ENCODE data around the gene ZFHX3. TPM values are rescaled to one million over a fixed set of nuclear protein-coding genes. Genes with fewer than 3 reads are reported as not detected.

The ZFHX3 gene
- total and polyA plus RNA-seq, 2 donors from 2014 or later: 2.3 to 29.3 TPM

DNA sequence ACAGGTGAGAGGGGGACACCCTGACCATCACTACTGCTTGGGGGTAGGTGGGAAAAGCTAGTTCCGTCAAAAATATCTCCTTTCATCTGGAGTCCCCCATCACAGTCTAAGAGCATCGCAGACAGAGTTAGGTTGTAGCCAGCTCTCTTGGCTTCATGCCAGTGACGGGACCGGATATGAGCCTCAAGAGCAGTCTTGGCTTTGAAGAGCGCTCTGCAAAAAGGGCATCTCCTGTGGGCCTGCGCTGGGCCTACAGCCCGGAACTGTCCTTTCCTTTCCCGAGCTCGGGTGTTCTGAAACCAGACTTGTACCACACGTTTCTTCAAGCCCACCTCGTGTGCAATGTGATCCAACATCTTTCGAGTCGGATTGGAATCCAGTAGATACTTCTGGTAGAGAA lies 253.6 kb downstream of the ZFHX3 start:
- FAIRE-seq (no peak), DNase-seq (no peak)
- Histone ChIP-seq H3K9ac (ENCODE audit: low read length in 3 of 3) (no peak overlapping the region), H3K27me3 (ENCODE audit: control insufficient read depth, insufficient read depth, low read length) (no peaks in the 10 kb centered on the region), H3K36me3 (ENCODE audit: control insufficient read depth in 2 of 3, insufficient read depth in 3 of 3, low read length in 3 of 3) (peaks cover 0 to 31% (median 18%) of the 10 kb centered on the region in 3 donors), H3K4me3 (ENCODE audit: low read length in 3 of 3) (no peak overlapping the region), H3K27ac (ENCODE audit: low read depth in 2 of 2, low read length in 2 of 2) (no peak overlapping the region), H3K9me3 (ENCODE audit: control insufficient read depth in 2 of 3, insufficient read depth in 1 of 3, low read length in 3 of 3) (no peaks in the 10 kb centered on the region), H3K4me1 (ENCODE audit: control insufficient read depth in 2 of 3, insufficient read depth in 2 of 3, low read depth in 1 of 3, low read length in 3 of 3) (no peaks in the 10 kb centered on the region)
- TF ChIP-seq, protein P1, sequence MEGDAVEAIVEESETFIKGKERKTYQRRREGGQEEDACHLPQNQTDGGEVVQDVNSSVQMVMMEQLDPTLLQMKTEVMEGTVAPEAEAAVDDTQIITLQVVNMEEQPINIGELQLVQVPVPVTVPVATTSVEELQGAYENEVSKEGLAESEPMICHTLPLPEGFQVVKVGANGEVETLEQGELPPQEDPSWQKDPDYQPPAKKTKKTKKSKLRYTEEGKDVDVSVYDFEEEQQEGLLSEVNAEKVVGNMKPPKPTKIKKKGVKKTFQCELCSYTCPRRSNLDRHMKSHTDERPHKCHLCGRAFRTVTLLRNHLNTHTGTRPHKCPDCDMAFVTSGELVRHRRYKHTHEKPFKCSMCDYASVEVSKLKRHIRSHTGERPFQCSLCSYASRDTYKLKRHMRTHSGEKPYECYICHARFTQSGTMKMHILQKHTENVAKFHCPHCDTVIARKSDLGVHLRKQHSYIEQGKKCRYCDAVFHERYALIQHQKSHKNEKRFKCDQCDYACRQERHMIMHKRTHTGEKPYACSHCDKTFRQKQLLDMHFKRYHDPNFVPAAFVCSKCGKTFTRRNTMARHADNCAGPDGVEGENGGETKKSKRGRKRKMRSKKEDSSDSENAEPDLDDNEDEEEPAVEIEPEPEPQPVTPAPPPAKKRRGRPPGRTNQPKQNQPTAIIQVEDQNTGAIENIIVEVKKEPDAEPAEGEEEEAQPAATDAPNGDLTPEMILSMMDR (IDR thresholded peaks at IDR 0.05; ENCODE audit: borderline replicate concordance, extremely low read depth, insufficient read depth): no peak
- intact Hi-C loops (cut with DNase I): no loop called here

DNA sequence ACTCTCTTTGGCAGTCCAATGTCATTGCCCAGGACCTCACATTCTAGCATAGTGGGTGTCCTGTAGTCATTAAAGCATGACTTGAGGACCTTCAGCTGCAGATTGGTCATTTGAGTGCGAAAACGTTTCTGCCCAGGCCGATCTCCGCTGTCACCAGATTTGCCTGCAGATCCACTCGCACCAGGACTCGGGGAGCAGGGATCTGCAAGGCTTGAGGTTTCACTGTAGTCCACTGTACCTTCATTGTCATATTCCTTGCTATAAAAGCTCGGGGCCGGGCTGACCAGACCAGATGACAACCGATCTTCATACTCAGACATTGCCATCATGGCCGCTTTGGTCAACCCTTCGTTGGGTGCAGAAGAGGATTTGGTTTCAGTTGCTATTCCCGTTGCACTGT lies 254.2 kb downstream of the ZFHX3 start:
- H3K27ac ChIP-seq (ENCODE audit: low read depth in 2 of 2, low read length in 2 of 2): no peak overlapping the region
- no peak for FAIRE-seq
- H3K9me3 ChIP-seq (ENCODE audit: control insufficient read depth in 2 of 3, insufficient read depth in 1 of 3, low read length in 3 of 3): no peaks in the 10 kb centered on the region
- peaks cover 0 to 29% (median 18%) of the 10 kb centered on the region in 3 donors for H3K36me3 ChIP-seq (ENCODE audit: control insufficient read depth in 2 of 3, insufficient read depth in 3 of 3, low read length in 3 of 3)
- H3K4me1 ChIP-seq (ENCODE audit: control insufficient read depth in 2 of 3, insufficient read depth in 2 of 3, low read depth in 1 of 3, low read length in 3 of 3): no peaks in the 10 kb centered on the region
- intact Hi-C loops (cut with DNase I): no loop called here
- TF ChIP-seq, protein P1 (IDR thresholded peaks at IDR 0.05; ENCODE audit: borderline replicate concordance, extremely low read depth, insufficient read depth): no peak
- H3K4me3 ChIP-seq (ENCODE audit: low read length in 3 of 3): no peak overlapping the region
- no peak overlapping the region for H3K9ac ChIP-seq (ENCODE audit: low read length in 3 of 3)
- no peak for DNase-seq
- no peaks in the 10 kb centered on the region for H3K27me3 ChIP-seq (ENCODE audit: control insufficient read depth, insufficient read depth, low read length)

GRCh38 chr16:72793017-72793416 lies 254.9 kb downstream of the ZFHX3 start:
- DNase-seq: no peak
- H3K27ac ChIP-seq (ENCODE audit: low read depth in 2 of 2, low read length in 2 of 2): no peak overlapping the region
- H3K4me3 ChIP-seq (ENCODE audit: low read length in 3 of 3): no peak overlapping the region
- intact Hi-C loops (cut with DNase I): no loop called here
- H3K9ac ChIP-seq (ENCODE audit: low read length in 3 of 3): no peak overlapping the region
- H3K36me3 ChIP-seq (ENCODE audit: control insufficient read depth in 2 of 3, insufficient read depth in 3 of 3, low read length in 3 of 3): peaks cover 0 to 22% (median 15%) of the 10 kb centered on the region in 3 donors
- H3K4me1 ChIP-seq (ENCODE audit: control insufficient read depth in 2 of 3, insufficient read depth in 2 of 3, low read depth in 1 of 3, low read length in 3 of 3): no peaks in the 10 kb centered on the region
- FAIRE-seq: no peak
- no peaks in the 10 kb centered on the region for H3K9me3 ChIP-seq (ENCODE audit: control insufficient read depth in 2 of 3, insufficient read depth in 1 of 3, low read length in 3 of 3)
- TF ChIP-seq, protein P1 (IDR thresholded peaks at IDR 0.05; ENCODE audit: borderline replicate concordance, extremely low read depth, insufficient read depth): no peak
- no peaks in the 10 kb centered on the region for H3K27me3 ChIP-seq (ENCODE audit: control insufficient read depth, insufficient read depth, low read length)

GRCh38 chr16:72791786-72792185 lies 256.1 kb downstream of the ZFHX3 start:
- H3K36me3 ChIP-seq (ENCODE audit: control insufficient read depth in 2 of 3, insufficient read depth in 3 of 3, low read length in 3 of 3): peaks cover 0 to 20% (median 14%) of the 10 kb centered on the region in 3 donors
- H3K9me3 ChIP-seq (ENCODE audit: control insufficient read depth in 2 of 3, insufficient read depth in 1 of 3, low read length in 3 of 3): no peaks in the 10 kb centered on the region
- H3K9ac ChIP-seq (ENCODE audit: low read length in 3 of 3): no peak overlapping the region
- FAIRE-seq (no peak), DNase-seq (no peak)
- H3K4me1 ChIP-seq (ENCODE audit: control insufficient read depth in 2 of 3, insufficient read depth in 2 of 3, low read depth in 1 of 3, low read length in 3 of 3): no peaks in the 10 kb centered on the region
- no peak overlapping the region for H3K4me3 ChIP-seq (ENCODE audit: low read length in 3 of 3)
- no peak overlapping the region for H3K27ac ChIP-seq (ENCODE audit: low read depth in 2 of 2, low read length in 2 of 2)
- intact Hi-C loops (cut with DNase I): no loop called here
- no peaks in the 10 kb centered on the region for H3K27me3 ChIP-seq (ENCODE audit: control insufficient read depth, insufficient read depth, low read length)
- TF ChIP-seq, protein P1 (IDR thresholded peaks at IDR 0.05; ENCODE audit: borderline replicate concordance, extremely low read depth, insufficient read depth): no peak

Measured in kidney (tissue), 14 donors.